ENCODE data around the gene TNNC1.

Gene TNNC1

GRCh38 chr3:52401551-52401950 lies 52.3 kb downstream of the TNNC1 start:
- DNase-seq (ENCODE audit: low read depth, low spot score): no peak

All from activated CD4-positive, CD25-positive, alpha-beta regulatory T cell treated with anti-CD3 and anti-CD28 coated beads, Interleukin-2, amount 50 U/mL, for 16 hours (primary cell).